A549 treated with RU486 at 1 μM for 4 hours (cell line): ENCODE data around the gene F2RL2. TPM values are rescaled to one million over a fixed set of nuclear protein-coding genes. Genes with fewer than 3 reads are reported as not detected.

Source experiments
- total RNA-seq: library from RNA; stranded (reverse); fragments of 200-300 nt; extraction: Qiagen RNA extraction; gene quantifications from 5 replicates; pipeline ENCODE4 v1.2.3, GENCODE V29; 2022; ENCODE audit warnings: low read depth

Gene F2RL2
- 3.3 to 6.3 TPM (median 5.3 TPM) in 5 replicates for total RNA-seq

DNA sequence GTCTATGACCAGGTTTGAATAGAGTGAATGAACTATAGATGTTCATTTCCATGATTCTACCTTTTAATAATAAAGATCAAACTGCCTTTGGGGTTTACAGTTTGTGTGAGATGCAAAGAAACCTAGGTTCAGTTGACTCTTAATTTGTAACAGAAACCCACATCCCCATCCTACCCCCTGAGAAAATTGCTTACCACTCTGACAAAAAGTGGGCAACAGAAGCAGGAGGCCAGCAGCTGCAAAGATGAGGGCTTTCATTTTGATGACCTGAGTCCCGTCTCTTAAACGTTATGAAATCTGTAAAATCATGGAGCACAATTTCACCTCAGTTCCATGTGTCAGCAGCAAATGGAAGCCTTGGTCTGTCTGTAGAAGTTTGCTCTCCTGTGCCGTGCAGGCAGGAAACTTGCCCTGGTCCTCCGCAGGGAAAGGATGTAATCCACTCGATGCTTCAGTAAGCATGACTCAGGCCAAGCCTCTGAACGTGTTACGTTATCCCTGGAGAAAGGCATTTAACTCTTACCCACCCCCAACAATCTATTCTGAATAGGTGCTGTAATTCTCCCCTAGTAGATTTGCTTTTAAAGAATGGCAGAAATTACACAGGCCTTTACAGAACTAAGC lies at the start of gene F2RL2:
TSS of gene F2RL2 (minus strand) at position 431 of the 624 bp plus-strand sequence. CDS start at position 258, 173 bp downstream.

Other genes with a start within 250 kb of the F2RL2 start
- 1.0 to 1.8 TPM (median 1.3 TPM) in 5 replicates for gene IQGAP2, start 220.1 kb downstream of the F2RL2 start, total RNA-seq
- gene F2R, start 92.7 kb upstream of the F2RL2 start, total RNA-seq: 28.7 to 56.8 TPM (median 53.2 TPM) in 5 replicates
- gene F2RL1, start 195.6 kb upstream of the F2RL2 start, total RNA-seq: 235 to 317 TPM (median 280 TPM) in 5 replicates
- not detected in 5 replicates for gene S100Z, start 226.6 kb upstream of the F2RL2 start, total RNA-seq